HEK293 (cell line): ENCODE data around the gene WDR3.

Experiments
- CTCF ChIA-PET: fragments of 350-600 bp; formaldehyde crosslinking; extraction: SDS; loops from one replicate; lab custom pipeline; 2021; ENCODE audit warnings: antibody characterized with exemption; lab: Yijun Ruan, JAX
- POLR2A ChIA-PET: fragments of 300-600 bp; formaldehyde crosslinking; extraction: SDS; loops from one replicate; lab custom pipeline; 2020; ENCODE audit warnings: antibody characterized with exemption, inconsistent platforms; lab: Yijun Ruan, JAX
- H3K27ac ChIP-seq: fragments of 200-500 bp; sonication (Bioruptor generic); 2 replicates; pipeline ENCODE4 v1.5.1; 2014; ENCODE audit warnings: low read depth, low read length, control low read depth, inconsistent platforms; ENCODE audit errors: extremely low read depth
- H3K36me3 ChIP-seq, 2 experiments: fragments of 200-500 bp in 1 of 2; sonication (Bioruptor generic) in 1 of 2; 1 replicate in 1 of 2; 2 replicates in 1 of 2; pipeline ENCODE4 v1.5.1; 2014 to 2017; ENCODE audit warnings: inconsistent platforms in 2 of 2, low read length in 2 of 2; ENCODE audit not compliant: control insufficient read depth in 2 of 2, insufficient read depth in 1 of 2
- H3K4me1 ChIP-seq: fragments of 200-500 bp; sonication (Bioruptor generic); 2 replicates; pipeline ENCODE4 v1.5.1; 2014; ENCODE audit warnings: mild to moderate bottlenecking, low read length, inconsistent platforms; ENCODE audit not compliant: control insufficient read depth, insufficient read depth
- H3K4me3 ChIP-seq: 2 replicates; pipeline ENCODE4 v1.5.1; 2011; ENCODE audit warnings: low read depth, mild to moderate bottlenecking, control low read depth, low read length, moderate library complexity
- H3K9me3 ChIP-seq: fragments of 200-500 bp; sonication (Bioruptor generic); 2 replicates; pipeline ENCODE4 v1.5.1; 2014; ENCODE audit warnings: low read depth, low read length, inconsistent platforms; ENCODE audit not compliant: control insufficient read depth, insufficient read depth
- HOXC10 ChIP-seq: sonication (generic); formaldehyde crosslinking; IDR thresholded peaks from 2 replicates; pipeline ENCODE4 v1.8.1; 2023; ENCODE audit warnings: mild to moderate bottlenecking, missing genetic modification reagents
- PRDM1 ChIP-seq: fragments of 450-650 bp; formaldehyde crosslinking; IDR thresholded peaks from 2 replicates; pipeline ENCODE4; 2016; ENCODE audit warnings: missing biosample characterization, missing genetic modification characterization
- PRDM4 ChIP-seq: fragments of 450-650 bp; formaldehyde crosslinking; IDR thresholded peaks from 2 replicates; pipeline ENCODE4 v1.5.1; 2017; ENCODE audit warnings: missing biosample characterization, missing genetic modification characterization
- ZBTB26 ChIP-seq: fragments of 450-650 bp; formaldehyde crosslinking; optimal IDR thresholded peaks from 2 replicates; pipeline ENCODE3; 2016; ENCODE audit warnings: missing biosample characterization, mild to moderate bottlenecking, missing genetic modification characterization
- ZBTB48 ChIP-seq: fragments of 450-650 bp; formaldehyde crosslinking; IDR thresholded peaks from 2 replicates; pipeline ENCODE4 v1.5.1; 2016; ENCODE audit warnings: missing biosample characterization, missing genetic modification characterization
- ZFP37 ChIP-seq: fragments of 450-650 bp; formaldehyde crosslinking; IDR thresholded peaks from 2 replicates; pipeline ENCODE4 v1.5.1; 2016; ENCODE audit warnings: missing biosample characterization, missing genetic modification characterization
- ZNF133 ChIP-seq: fragments of 450-650 bp; formaldehyde crosslinking; IDR thresholded peaks from 2 replicates; pipeline ENCODE4 v1.5.1; 2016; ENCODE audit warnings: missing biosample characterization, missing genetic modification characterization
- ZNF16 ChIP-seq: fragments of 450-650 bp; formaldehyde crosslinking; IDR thresholded peaks from 2 replicates; pipeline ENCODE4 v1.5.1; 2016; ENCODE audit warnings: low read depth, missing biosample characterization, missing genetic modification characterization
- ZNF2 ChIP-seq: fragments of 450-650 bp; formaldehyde crosslinking; IDR thresholded peaks from 2 replicates; pipeline ENCODE4 v1.5.1; 2016; ENCODE audit warnings: missing biosample characterization, missing genetic modification characterization
- ZNF335 ChIP-seq: fragments of 450-650 bp; formaldehyde crosslinking; conservative IDR thresholded peaks from 2 replicates; pipeline ENCODE4 v1.5.1; 2016; ENCODE audit warnings: missing biosample characterization, missing genetic modification characterization
- ZNF366 ChIP-seq: fragments of 450-650 bp; formaldehyde crosslinking; conservative IDR thresholded peaks from 2 replicates; pipeline ENCODE4 v1.5.1; 2016; ENCODE audit warnings: missing biosample characterization, missing genetic modification characterization
- ZNF423 ChIP-seq: fragments of 450-650 bp; formaldehyde crosslinking; IDR thresholded peaks from 2 replicates; pipeline ENCODE4 v1.5.1; 2016; ENCODE audit warnings: missing biosample characterization, missing genetic modification characterization
- ZNF600 ChIP-seq: fragments of 450-650 bp; formaldehyde crosslinking; IDR thresholded peaks from 2 replicates; pipeline ENCODE4 v1.5.1; 2016; ENCODE audit warnings: missing biosample characterization, missing genetic modification characterization
- ZNF785 ChIP-seq: fragments of 450-650 bp; formaldehyde crosslinking; IDR thresholded peaks from 2 replicates; pipeline ENCODE4 v1.5.1; 2016; ENCODE audit warnings: missing biosample characterization, missing genetic modification characterization
- ZSCAN30 ChIP-seq: fragments of 450-650 bp; IDR thresholded peaks from 2 replicates; pipeline ENCODE4 v1.5.1; 2018; ENCODE audit warnings: missing biosample characterization, mild to moderate bottlenecking, missing genetic modification characterization, moderate library complexity
- TF ChIP-seq, protein P1 (sequence below): fragments of 450-650 bp; formaldehyde crosslinking; IDR thresholded peaks from 2 replicates; pipeline ENCODE4 v1.5.1; 2016; ENCODE audit warnings: missing biosample characterization, missing genetic modification characterization
- TF ChIP-seq, protein P2 (sequence below): fragments of 450-650 bp; formaldehyde crosslinking; IDR thresholded peaks from 2 replicates; pipeline ENCODE4 v1.5.1; 2016; ENCODE audit warnings: missing biosample characterization, missing genetic modification characterization
- TF ChIP-seq, protein P3 (sequence below): fragments of 450-650 bp; formaldehyde crosslinking; IDR thresholded peaks from 2 replicates; pipeline ENCODE4 v1.5.1; 2016; ENCODE audit warnings: missing biosample characterization, missing genetic modification characterization

WDR3 gene

DNA sequence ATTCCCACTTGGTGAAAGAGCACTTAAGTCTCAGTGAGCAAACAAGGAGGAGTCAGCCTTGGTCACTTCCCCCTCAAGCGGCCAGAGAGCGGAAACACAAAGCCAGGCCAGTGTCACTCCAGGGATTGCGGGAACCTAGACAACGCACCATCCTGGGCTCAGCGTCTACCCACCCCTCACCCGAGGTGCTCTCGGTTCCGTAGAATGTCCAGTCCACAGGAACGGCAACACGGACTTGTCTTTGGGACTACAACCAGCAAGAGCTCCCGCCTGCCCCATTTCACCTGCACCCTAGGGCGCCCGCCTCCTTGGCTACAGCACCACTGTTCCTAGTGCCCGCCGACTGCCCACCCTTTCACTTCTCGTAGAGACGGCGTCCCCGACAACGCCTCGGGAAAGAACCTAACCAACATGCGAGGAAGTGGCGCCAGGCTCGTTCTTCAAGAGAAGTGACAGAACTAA lies 627 bp upstream of the WDR3 start:
- TF ChIP-seq PRDM1 (tag by site-specific recombination) (peak; percentile 33), ZNF133 (tag by site-specific recombination) (0 out of 2 replicates have a peak, but pooled peaks have one; percentile 11), ZBTB48 (tag by site-specific recombination) (peak; percentile 52; the same call in 1 of the 2 replicates), ZNF16 (0 out of 2 replicates have a peak, but pooled peaks have one; percentile 29), HOXC10 (CRISPR knock-in tag) (0 out of 2 replicates have a peak, but pooled peaks have one; percentile 37), PRDM4 (tag by site-specific recombination) (no peak), ZNF785 (no peak), ZNF423 (peak; percentile 94), ZFP37 (tag by site-specific recombination) (0 out of 2 replicates have a peak, but pooled peaks have one; percentile 40), ZNF600 (tag by site-specific recombination) (0 out of 2 replicates have a peak, but pooled peaks have one; percentile 10), ZNF2 (tag by site-specific recombination) (0 out of 2 replicates have a peak, but pooled peaks have one; percentile 9), ZSCAN30 (tag by site-specific recombination) (no peak)
- TF ChIP-seq, protein P1, sequence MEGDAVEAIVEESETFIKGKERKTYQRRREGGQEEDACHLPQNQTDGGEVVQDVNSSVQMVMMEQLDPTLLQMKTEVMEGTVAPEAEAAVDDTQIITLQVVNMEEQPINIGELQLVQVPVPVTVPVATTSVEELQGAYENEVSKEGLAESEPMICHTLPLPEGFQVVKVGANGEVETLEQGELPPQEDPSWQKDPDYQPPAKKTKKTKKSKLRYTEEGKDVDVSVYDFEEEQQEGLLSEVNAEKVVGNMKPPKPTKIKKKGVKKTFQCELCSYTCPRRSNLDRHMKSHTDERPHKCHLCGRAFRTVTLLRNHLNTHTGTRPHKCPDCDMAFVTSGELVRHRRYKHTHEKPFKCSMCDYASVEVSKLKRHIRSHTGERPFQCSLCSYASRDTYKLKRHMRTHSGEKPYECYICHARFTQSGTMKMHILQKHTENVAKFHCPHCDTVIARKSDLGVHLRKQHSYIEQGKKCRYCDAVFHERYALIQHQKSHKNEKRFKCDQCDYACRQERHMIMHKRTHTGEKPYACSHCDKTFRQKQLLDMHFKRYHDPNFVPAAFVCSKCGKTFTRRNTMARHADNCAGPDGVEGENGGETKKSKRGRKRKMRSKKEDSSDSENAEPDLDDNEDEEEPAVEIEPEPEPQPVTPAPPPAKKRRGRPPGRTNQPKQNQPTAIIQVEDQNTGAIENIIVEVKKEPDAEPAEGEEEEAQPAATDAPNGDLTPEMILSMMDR, result peak; percentile 54; the same call in 1 of the 2 replicates
- TF ChIP-seq, protein P2, sequence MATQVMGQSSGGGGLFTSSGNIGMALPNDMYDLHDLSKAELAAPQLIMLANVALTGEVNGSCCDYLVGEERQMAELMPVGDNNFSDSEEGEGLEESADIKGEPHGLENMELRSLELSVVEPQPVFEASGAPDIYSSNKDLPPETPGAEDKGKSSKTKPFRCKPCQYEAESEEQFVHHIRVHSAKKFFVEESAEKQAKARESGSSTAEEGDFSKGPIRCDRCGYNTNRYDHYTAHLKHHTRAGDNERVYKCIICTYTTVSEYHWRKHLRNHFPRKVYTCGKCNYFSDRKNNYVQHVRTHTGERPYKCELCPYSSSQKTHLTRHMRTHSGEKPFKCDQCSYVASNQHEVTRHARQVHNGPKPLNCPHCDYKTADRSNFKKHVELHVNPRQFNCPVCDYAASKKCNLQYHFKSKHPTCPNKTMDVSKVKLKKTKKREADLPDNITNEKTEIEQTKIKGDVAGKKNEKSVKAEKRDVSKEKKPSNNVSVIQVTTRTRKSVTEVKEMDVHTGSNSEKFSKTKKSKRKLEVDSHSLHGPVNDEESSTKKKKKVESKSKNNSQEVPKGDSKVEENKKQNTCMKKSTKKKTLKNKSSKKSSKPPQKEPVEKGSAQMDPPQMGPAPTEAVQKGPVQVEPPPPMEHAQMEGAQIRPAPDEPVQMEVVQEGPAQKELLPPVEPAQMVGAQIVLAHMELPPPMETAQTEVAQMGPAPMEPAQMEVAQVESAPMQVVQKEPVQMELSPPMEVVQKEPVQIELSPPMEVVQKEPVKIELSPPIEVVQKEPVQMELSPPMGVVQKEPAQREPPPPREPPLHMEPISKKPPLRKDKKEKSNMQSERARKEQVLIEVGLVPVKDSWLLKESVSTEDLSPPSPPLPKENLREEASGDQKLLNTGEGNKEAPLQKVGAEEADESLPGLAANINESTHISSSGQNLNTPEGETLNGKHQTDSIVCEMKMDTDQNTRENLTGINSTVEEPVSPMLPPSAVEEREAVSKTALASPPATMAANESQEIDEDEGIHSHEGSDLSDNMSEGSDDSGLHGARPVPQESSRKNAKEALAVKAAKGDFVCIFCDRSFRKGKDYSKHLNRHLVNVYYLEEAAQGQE (tag by site-specific recombination), result no peak
- Histone ChIP-seq H3K4me1 (peaks cover 7% of the 10 kb centered on the region; the same call in 1 of the 2 replicates), H3K36me3 (peaks cover 1 to 20% of the 10 kb centered on the region in 2 experiments; a peak in 1 of 3 replicates), H3K27ac (peak overlapping the region; percentile 63; the same call in 1 of the 2 replicates), H3K4me3 (peak overlapping the region; percentile 92), H3K9me3 (no peaks in the 10 kb centered on the region)
- POLR2A ChIA-PET, result interaction anchor here (0.6 to 1.4 kb wide), 6 partner anchors 11 to 68 kb away, joined by 3 to 4 read pairs (median 3); no protein-coding TSS in a partner anchor
- CTCF ChIA-PET, result interaction anchor here (0.6 to 2.5 kb wide), 6 partner anchors 9 to 554 kb away, joined by 3 to 15 read pairs (median 5); no protein-coding TSS in a partner anchor

- POLR2A ChIA-PET, result interaction anchor here (0.9 kb wide), 1 partner anchor 26 kb away, joined by 3 read pairs; no protein-coding TSS in a partner anchor
- peaks cover 7% of the 10 kb centered on the region; the same call in 1 of the 2 replicates for H3K4me1 ChIP-seq
- peaks cover 4 to 24% of the 10 kb centered on the region in 2 experiments; a peak in 1 of 3 replicates for H3K36me3 ChIP-seq
- H3K9me3 ChIP-seq, result no peaks in the 10 kb centered on the region
- CTCF ChIA-PET, result interaction anchor here (0.9 kb wide), 1 partner anchor 174 kb away, joined by 3 read pairs; no protein-coding TSS in a partner anchor
- TF ChIP-seq, protein P3, sequence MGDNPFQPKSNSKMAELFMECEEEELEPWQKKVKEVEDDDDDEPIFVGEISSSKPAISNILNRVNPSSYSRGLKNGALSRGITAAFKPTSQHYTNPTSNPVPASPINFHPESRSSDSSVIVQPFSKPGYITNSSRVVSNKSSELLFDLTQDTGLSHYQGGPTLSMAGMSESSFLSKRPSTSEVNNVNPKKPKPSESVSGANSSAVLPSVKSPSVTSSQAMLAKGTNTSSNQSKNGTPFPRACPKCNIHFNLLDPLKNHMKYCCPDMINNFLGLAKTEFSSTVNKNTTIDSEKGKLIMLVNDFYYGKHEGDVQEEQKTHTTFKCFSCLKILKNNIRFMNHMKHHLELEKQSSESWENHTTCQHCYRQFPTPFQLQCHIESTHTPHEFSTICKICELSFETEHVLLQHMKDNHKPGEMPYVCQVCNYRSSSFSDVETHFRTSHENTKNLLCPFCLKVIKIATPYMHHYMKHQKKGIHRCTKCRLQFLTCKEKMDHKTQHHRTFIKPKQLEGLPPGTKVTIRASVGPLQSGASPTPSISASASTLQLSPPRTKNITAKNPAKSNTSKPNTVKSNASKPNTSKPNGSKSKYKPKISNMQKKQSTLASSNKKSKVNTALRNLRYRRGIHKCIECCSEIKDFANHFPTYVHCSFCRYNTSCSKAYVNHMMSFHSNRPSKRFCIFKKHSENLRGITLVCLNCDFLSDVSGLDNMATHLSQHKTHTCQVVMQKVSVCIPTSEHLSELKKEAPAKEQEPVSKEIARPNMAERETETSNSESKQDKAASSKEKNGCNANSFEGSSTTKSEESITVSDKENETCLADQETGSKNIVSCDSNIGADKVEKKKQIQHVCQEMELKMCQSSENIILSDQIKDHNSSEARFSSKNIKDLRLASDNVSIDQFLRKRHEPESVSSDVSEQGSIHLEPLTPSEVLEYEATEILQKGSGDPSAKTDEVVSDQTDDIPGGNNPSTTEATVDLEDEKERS (tag by site-specific recombination), result no peak
- TF ChIP-seq ZNF366 (tag by site-specific recombination) (0 out of 2 replicates have a peak, but pooled peaks have one; percentile 5), ZNF335 (tag by site-specific recombination) (peak; percentile 42), ZBTB26 (peak; percentile 2)
- H3K4me3 ChIP-seq, result peak overlapping the region; percentile 92
- peak overlapping the region; percentile 1; the same call in 1 of the 2 replicates for H3K27ac ChIP-seq
Measured at GRCh38 chr1:117930173-117930447, 571 bp downstream of the WDR3 start.
